Esophagus muscularis mucosa (tissue), 4 donors: Measurements from ENCODE around the gene FAM47E. TPM values are rescaled to one million over a fixed set of nuclear protein-coding genes. Genes with fewer than 3 reads are reported as not detected.

Experiments
- DNase-seq: peaks from one replicate; pipeline ENCODE4 v3.0.0-alpha.2; 2017; ENCODE audit errors: extremely low spot score
- H3K27ac ChIP-seq, 4 donors: fragments of 200-600 bp; sonication (generic); replicated peaks in 1 of 4; 1 replicate in 3 of 4; 2 replicates in 1 of 4; pipeline ENCODE4 v1.5.1; 2016 to 2019; ENCODE audit warnings: mild to moderate bottlenecking in 1 of 4
- H3K27me3 ChIP-seq, 4 donors: fragments of 200-600 bp; sonication (generic); one replicate each; pipeline versions ENCODE4 v1.5.1 to v1.6.0; 2016 to 2019
- H3K36me3 ChIP-seq, 4 donors: fragments of 200-600 bp; sonication (generic); one replicate each; pipeline ENCODE4 v1.5.1; 2016 to 2019
- H3K4me1 ChIP-seq, 4 donors: fragments of 200-600 bp; sonication (generic); one replicate each; pipeline ENCODE4 v1.5.1; 2016 to 2019
- H3K4me3 ChIP-seq, 4 donors: fragments of 200-600 bp; sonication (generic); 1 replicate in 2 of 4; 2 replicates in 2 of 4; pipeline ENCODE4 v1.5.1; 2016 to 2019; ENCODE audit warnings: mild to moderate bottlenecking in 4 of 4, moderate library complexity in 1 of 4
- H3K9me3 ChIP-seq, 4 donors: fragments of 200-600 bp; sonication (generic); 1 replicate in 3 of 4; 2 replicates in 1 of 4; pipeline ENCODE4 v1.5.1; 2016 to 2019
- CTCF ChIP-seq, 3 experiments: fragments of 200-600 bp in 2 of 3; fragments of 450-650 bp in 1 of 3; sonication (generic) in 2 of 3; IDR thresholded peaks; one replicate each; pipeline ENCODE4 v1.5.1; 2017 to 2019; ENCODE audit warnings: antibody characterized with exemption in 3 of 3, mild to moderate bottlenecking in 2 of 3, moderate library complexity in 1 of 3
- EP300 ChIP-seq: sonication (generic); formaldehyde crosslinking; IDR thresholded peaks from one replicate; pipeline ENCODE4 v1.6.1; 2017; ENCODE audit warnings: antibody characterized with exemption
- POLR2A ChIP-seq: fragments of 450-650 bp; IDR thresholded peaks from one replicate; pipeline ENCODE4 v1.6.1; 2017; ENCODE audit warnings: antibody characterized with exemption, moderate library complexity, mild to moderate bottlenecking, low read depth
- POLR2AphosphoS5 ChIP-seq, 2 donors: sonication (generic); formaldehyde crosslinking; IDR thresholded peaks; one replicate each; pipeline ENCODE4 v1.6.1; 2017; ENCODE audit warnings: antibody characterized with exemption in 2 of 2
- WGBS: methylation state at CpG from one replicate; pipeline ENCODE4 v1.1.5; 2018; 5-methylcytosine and 5-hydroxymethylcytosine counted together
- intact Hi-C: fragments of 100-400 bp; cut with DNase I; formaldehyde crosslinking; loops from one replicate; pipeline ENCODE4 v1.15.1; 2023
- total RNA-seq, 4 donors: library from RNA; depleted of rRNA; stranded (reverse); fragments of >200 nt; gene quantifications; one replicate each; pipeline versions ENCODE4 v1.1.0 to v1.2.1, GENCODE V29; 2016

The FAM47E gene
- total RNA-seq, 4 donors from 2014 or later: 2.0 to 2.2 (median 2.1) TPM

- peak overlapping the region; percentile 66 to 99 (median 96) for H3K27ac ChIP-seq
- no peaks in the 10 kb centered on the region for H3K27me3 ChIP-seq
- intact Hi-C loops: no loop called here
- no peaks in the 10 kb centered on the region for H3K36me3 ChIP-seq
- no peak overlapping the region for H3K4me3 ChIP-seq
- no peaks in the 10 kb centered on the region for H3K9me3 ChIP-seq
- peaks cover 80 to 98% (median 92%) of the 10 kb centered on the region in 4 donors for H3K4me1 ChIP-seq
- no peak for TF ChIP-seq EP300
- TF ChIP-seq POLR2AphosphoS5 (IDR thresholded peaks at IDR 0.05): no peak
- TF ChIP-seq POLR2A: no peak
- no peak for TF ChIP-seq CTCF (IDR thresholded peaks at IDR 0.05)
- peak; percentile 75 for DNase-seq
- 51% methylated on average over 7 of the region's 7 CpGs for WGBS
Measured at GRCh38 chr4:76206222-76206942, 45.1 kb upstream of the FAM47E start.

GRCh38 chr4:76207549-76207948 lies 44.0 kb upstream of the FAM47E start:
- peak overlapping the region in 1 of 4 donors; percentile 41 for H3K4me3 ChIP-seq
- H3K36me3 ChIP-seq: no peaks in the 10 kb centered on the region
- no peak for DNase-seq
- TF ChIP-seq CTCF (IDR thresholded peaks at IDR 0.05) (no peak), POLR2A (no peak), POLR2AphosphoS5 (IDR thresholded peaks at IDR 0.05) (no peak), EP300 (no peak)
- no peaks in the 10 kb centered on the region for H3K9me3 ChIP-seq
- no peaks in the 10 kb centered on the region for H3K27me3 ChIP-seq
- peaks cover 86 to 98% (median 97%) of the 10 kb centered on the region in 4 donors for H3K4me1 ChIP-seq
- H3K27ac ChIP-seq: peak overlapping the region; percentile 95 to 99 (median 98)
- intact Hi-C loops: no loop called here

- Histone ChIP-seq H3K4me3 (peak overlapping the region; percentile 23 to 48 (median 38)), H3K36me3 (no peaks in the 10 kb centered on the region), H3K4me1 (peaks cover 84 to 98% (median 94%) of the 10 kb centered on the region in 4 donors), H3K9me3 (no peaks in the 10 kb centered on the region), H3K27me3 (no peaks in the 10 kb centered on the region), H3K27ac (peak overlapping the region; percentile 95 to 99 (median 98))
- WGBS: 13% methylated on average over 9 of the region's 9 CpGs
- TF ChIP-seq CTCF (IDR thresholded peaks at IDR 0.05) (no peak), EP300 (no peak), POLR2A (no peak), POLR2AphosphoS5 (IDR thresholded peaks at IDR 0.05) (peak; percentile 80 to 90)
- DNase-seq: peak; percentile 94
- intact Hi-C loops: no loop called here
Measured at GRCh38 chr4:76208005-76208765, 43.3 kb upstream of the FAM47E start.

GRCh38 chr4:76209881-76210280 lies 41.6 kb upstream of the FAM47E start:
- Histone ChIP-seq H3K4me3 (peak overlapping the region in 1 of 4 donors; percentile 85), H3K27ac (peak overlapping the region; percentile 95 to 99 (median 98)), H3K36me3 (no peaks in the 10 kb centered on the region), H3K4me1 (peaks cover 82 to 91% (median 88%) of the 10 kb centered on the region in 4 donors), H3K27me3 (no peaks in the 10 kb centered on the region), H3K9me3 (no peaks in the 10 kb centered on the region)
- DNase-seq: no peak
- intact Hi-C loops: no loop called here
- 70% methylated on average over 4 of the region's 4 CpGs for WGBS
- no peak for TF ChIP-seq CTCF (IDR thresholded peaks at IDR 0.05)
- no peak for TF ChIP-seq EP300
